Heart left ventricle (tissue), 16 donors: ENCODE results near the gene IFT74. TPM values are rescaled to one million over a fixed set of nuclear protein-coding genes. Genes with fewer than 3 reads are reported as not detected.

Source experiments
- ATAC-seq, 4 donors: fragments of 200-7000 bp; cut with Tn5 transposase; one replicate each; pipeline ENCODE4 v1.9.1; 2020 to 2022; ENCODE audit warnings: moderate library complexity in 4 of 4, mild to moderate bottlenecking in 3 of 4, moderate number of reproducible peaks in 1 of 4
- DNase-seq, 5 donors: peaks; one replicate each; pipeline ENCODE4 v3.0.0-alpha.2; 2020
- H3K27ac ChIP-seq, 12 donors: fragments of 200-600 bp; sonication (generic) in 4 of 12; one replicate each; pipeline versions ENCODE4 v1.5.0 to v1.8.0; 2016 to 2022; ENCODE audit warnings: mild to moderate bottlenecking in 2 of 12
- H3K27me3 ChIP-seq, 9 donors: fragments of 200-600 bp; sonication (generic) in 2 of 9; one replicate each; pipeline versions ENCODE4 v1.5.1 to v1.8.0; 2016 to 2022; ENCODE audit warnings: mild to moderate bottlenecking in 3 of 9
- H3K36me3 ChIP-seq, 9 donors: fragments of 200-600 bp; sonication (generic) in 2 of 9; one replicate each; pipeline versions ENCODE4 v1.5.0 to v1.8.0; 2018 to 2022; ENCODE audit warnings: mild to moderate bottlenecking in 2 of 9
- H3K4me1 ChIP-seq, 12 donors: fragments of 200-600 bp; sonication (generic) in 4 of 12; one replicate each; pipeline versions ENCODE4 v1.5.0 to v1.8.0; 2016 to 2022; ENCODE audit warnings: mild to moderate bottlenecking in 3 of 12
- H3K4me3 ChIP-seq, 12 donors: fragments of 200-600 bp; sonication (generic) in 4 of 12; one replicate each; pipeline versions ENCODE4 v1.5.0 to v1.8.0; 2017 to 2022; ENCODE audit warnings: mild to moderate bottlenecking in 9 of 12, moderate library complexity in 4 of 12
- H3K9me3 ChIP-seq, 12 donors: fragments of 200-600 bp; sonication (generic) in 4 of 12; one replicate each; pipeline versions ENCODE4 v1.5.0 to v1.8.0; 2016 to 2022; ENCODE audit warnings: mild to moderate bottlenecking in 1 of 12
- CTCF ChIP-seq, 12 donors: fragments of 200-600 bp; sonication (generic) in 4 of 12; IDR thresholded peaks; one replicate each; pipeline versions ENCODE4 v1.5.0 to v1.8.0; 2018 to 2022; ENCODE audit warnings: antibody characterized with exemption in 12 of 12, mild to moderate bottlenecking in 5 of 12
- POLR2A ChIP-seq, 2 donors: fragments of 450-650 bp; IDR thresholded peaks; one replicate each; pipeline ENCODE4 v1.6.1; 2017; ENCODE audit warnings: antibody characterized with exemption in 2 of 2, mild to moderate bottlenecking in 2 of 2, moderate library complexity in 2 of 2
- WGBS, 4 donors: extraction: QIAGEN DNeasy Blood & Tissue Kit in 2 of 4; methylation state at CpG; one replicate each; pipeline versions ENCODE4 v1.1.5 to v1.1.7; 2013 to 2018; 5-methylcytosine and 5-hydroxymethylcytosine counted together
- intact Hi-C, 10 donors: fragments of 100-400 bp; cut with DNase I; formaldehyde crosslinking; loops; one replicate each; pipeline versions ENCODE4 v1.11.1 to v1.14.2; 2022
- polyA plus RNA-seq, 2 donors: library from polyadenylated mRNA; stranded (reverse); fragments of 200-250 nt; gene quantifications; one replicate each; pipeline ENCODE4 v1.2.3, GENCODE V29; 2013
- total RNA-seq, 9 donors: library from RNA; depleted of rRNA in 2 of 9; stranded (reverse); fragments of >200 nt in 2 of 9; fragmentation: NEBNext Ultra II Directional in 3 of 9; extraction: Animal tissue kit (Norgen Biotek cat#: 25700) in 3 of 9; gene quantifications; one replicate each; pipeline versions ENCODE4 v1.1.0 to v1.2.4, GENCODE V29; 2016 to 2023
- donor health status: ischemic (EF 13 %, LVEDD 7.1; RV severe dilation, severe dysfunction).
- donor health status: healthy with polysubstance abuse.
- donor health status: DM: no; HTN: yes; CAD: no.
- donor health status: DM: no; HTN: no; CAD: no.
- donor health status: ischemic (EF 25% LVEDD 6.9; RV normal size, moderate dysfunction).
- donor health status: ischemic (EF 25% LVEDD 5.7; RV mildly dilated, moderate dysfunction).
- donor health status: healthy.
- donor health status: DM: yes; HTN: yes; CAD: no.
- donor health status: ischemic (EF 35%, LVEDD 5.7; RV mildly dilated, moderate dysfunction).
- donor health status: nonischemic (EF 11% LVEDD 7.7; RV severe dilation, severe dysfunction).
- donor health status: DM: yes; HTN: yes; CAD: no.
- donor health status: PGD.
- donor health status: ischemic (EF 29% LVEDD 5.4; RV normal size, mild dysfunction).
- donor health status: nonischemic (EF 23%, LVEDD 6.1; RV moderate dilation, normal function).

IFT74 gene
- total and polyA plus RNA-seq, 11 donors: 5.3 to 12.7 (median 9.6) TPM

GRCh38 chr9:27042476-27042875 is 86.3 kb downstream of the IFT74 start:
- TF ChIP-seq CTCF (IDR thresholded peaks at IDR 0.05) (no peak), POLR2A (IDR thresholded peaks at IDR 0.05) (no peak)
- no peaks in the 10 kb centered on the region for H3K4me1 ChIP-seq
- no peak for DNase-seq
- H3K4me3 ChIP-seq: no peak overlapping the region
- H3K27ac ChIP-seq: no peak overlapping the region
- ATAC-seq: no peak
- H3K36me3 ChIP-seq: peaks cover 0 to 16% (median 0%) of the 10 kb centered on the region in 9 donors
- H3K27me3 ChIP-seq: no peaks in the 10 kb centered on the region
- intact Hi-C loops: loop anchor here in 2 of 10 donors (10.0 kb wide), 2 partner anchors 152 to 162 kb away; no protein-coding TSS in a partner anchor
- WGBS, 4 donors: 64 to 83% (median 78%) methylated on average over 1 of the region's 1 CpG
- H3K9me3 ChIP-seq: no peaks in the 10 kb centered on the region

- ATAC-seq: no peak
- no peak for TF ChIP-seq CTCF (IDR thresholded peaks at IDR 0.05)
- TF ChIP-seq POLR2A (IDR thresholded peaks at IDR 0.05): no peak
- no peak for DNase-seq
- WGBS, 4 donors: 98 to 99% (median 98%) methylated on average over 2 of the region's 2 CpGs
- Histone ChIP-seq H3K36me3 (peaks cover 0 to 21% (median 0%) of the 10 kb centered on the region in 9 donors), H3K4me1 (no peaks in the 10 kb centered on the region), H3K27ac (no peak overlapping the region), H3K9me3 (no peaks in the 10 kb centered on the region), H3K4me3 (no peak overlapping the region), H3K27me3 (no peaks in the 10 kb centered on the region)
- intact Hi-C loops: loop anchor here in 2 of 10 donors (10.0 kb wide), 2 partner anchors 152 to 162 kb away; no protein-coding TSS in a partner anchor
Observed at GRCh38 chr9:27043176-27043575, 87.0 kb downstream of the IFT74 start.

- intact Hi-C loops: loop anchor here in 2 of 10 donors (10.0 kb wide), 2 partner anchors 148 to 158 kb away; no protein-coding TSS in a partner anchor
- H3K36me3 ChIP-seq: peaks cover 0 to 28% (median 8%) of the 10 kb centered on the region in 9 donors
Observed at GRCh38 chr9:27047136-27047535, 90.9 kb downstream of the IFT74 start.

More at GRCh38 chr9:27047136-27047535, 90.9 kb downstream of the IFT74 start:
- Histone ChIP-seq H3K27me3 (no peaks in the 10 kb centered on the region), H3K4me1 (no peaks in the 10 kb centered on the region), H3K4me3 (no peak overlapping the region), H3K9me3 (no peaks in the 10 kb centered on the region), H3K27ac (peak overlapping the region in 1 of 12 donors; percentile 24)
- 72 to 80% (median 77%) methylated on average over 4 of the region's 4 CpGs for WGBS, 4 donors
- DNase-seq (no peak), ATAC-seq (peak in 1 of 4 donors; percentile 27)
- TF ChIP-seq POLR2A (IDR thresholded peaks at IDR 0.05): no peak
- no peak for TF ChIP-seq CTCF (IDR thresholded peaks at IDR 0.05)
